MCF 10A (cell line): ENCODE measurements around the gene FOSL1. TPM values are rescaled to one million over a fixed set of nuclear protein-coding genes. Genes with fewer than 3 reads are reported as not detected.

Source experiments
- BruUV-seq: library from RNA; stranded (reverse); fragments of 400-500 nt; replicated peaks from 2 replicates; lab custom pipeline; 2021; lab: Mats Ljungman, UMichigan
- CTCF ChIA-PET: fragments of 300-600 bp; sonication (Branson Sonifier 250); formaldehyde crosslinking; extraction: SDS; loops from one replicate; lab custom pipeline; 2021; ENCODE audit warnings: antibody characterized with exemption, inconsistent platforms; lab: Yijun Ruan, JAX
- POLR2A ChIA-PET: fragments of 300-600, 350-650 bp; sonication (Branson Sonifier 250); formaldehyde crosslinking; extraction: SDS; loops from one replicate; lab custom pipeline; 2020; ENCODE audit warnings: antibody characterized with exemption, inconsistent platforms; lab: Yijun Ruan, JAX
- DNase-seq: peaks from one replicate; pipeline ENCODE4 v3.0.0-alpha.2; 2018; ENCODE audit not compliant: unreplicated experiment
- H3K27ac Mint-ChIP-seq: one replicate; pipeline ENCODE4 v1.8.0; 2022; ENCODE audit warnings: mild to moderate bottlenecking, low read depth, mixed read lengths; ENCODE audit not compliant: unreplicated experiment
- H3K27me3 Mint-ChIP-seq: one replicate; pipeline ENCODE4 v1.8.0; 2022; ENCODE audit warnings: mixed read lengths; ENCODE audit not compliant: insufficient read depth, unreplicated experiment
- H3K36me3 Mint-ChIP-seq: one replicate; pipeline ENCODE4 v1.8.0; 2022; ENCODE audit warnings: mild to moderate bottlenecking, moderate library complexity, mixed read lengths; ENCODE audit not compliant: insufficient read depth, unreplicated experiment
- H3K4me1 Mint-ChIP-seq: one replicate; pipeline ENCODE4 v1.8.0; 2022; ENCODE audit warnings: mixed read lengths; ENCODE audit not compliant: insufficient read depth, unreplicated experiment
- H3K4me3 Mint-ChIP-seq: one replicate; pipeline ENCODE4 v1.8.0; 2022; ENCODE audit warnings: mild to moderate bottlenecking, moderate library complexity, mixed read lengths; ENCODE audit not compliant: unreplicated experiment
- H3K9me3 Mint-ChIP-seq: one replicate; pipeline ENCODE4 v1.8.0; 2022; ENCODE audit warnings: mixed read lengths; ENCODE audit not compliant: unreplicated experiment
- intact Hi-C: fragments of 100-400 bp; cut with micrococcal nuclease; formaldehyde crosslinking; loops from 2 replicates; pipeline ENCODE4 v1.14.1; 2022
- total RNA-seq: library from RNA; stranded (reverse); gene quantifications from 2 replicates; pipeline ENCODE4 v1.2.3, GENCODE V29; 2022
- TF ChIP-seq, protein P1 (sequence below): fragments of 200-600 bp; IDR thresholded peaks from one replicate; pipeline ENCODE4 v1.8.0; 2022; ENCODE audit warnings: antibody characterized with exemption, mild to moderate bottlenecking; ENCODE audit not compliant: unreplicated experiment

The FOSL1 gene
- total RNA-seq, 1 experiment from 2014 or later, result 124 TPM

- H3K27me3 Mint-ChIP-seq, result no peaks in the 10 kb centered on the region
- H3K27ac Mint-ChIP-seq, result peak within 1 kb of the TSS; percentile 90
- peaks cover 32% of the 10 kb centered on the region for H3K4me1 Mint-ChIP-seq
- CTCF ChIA-PET, result interaction anchor here (0.6 to 9.0 kb wide), 14 partner anchors 8 to 380 kb away, joined by 3 to 203 read pairs (median 5); partner anchors contain the start of genes FOSL1 and MUS81
- TF ChIP-seq, protein P1, sequence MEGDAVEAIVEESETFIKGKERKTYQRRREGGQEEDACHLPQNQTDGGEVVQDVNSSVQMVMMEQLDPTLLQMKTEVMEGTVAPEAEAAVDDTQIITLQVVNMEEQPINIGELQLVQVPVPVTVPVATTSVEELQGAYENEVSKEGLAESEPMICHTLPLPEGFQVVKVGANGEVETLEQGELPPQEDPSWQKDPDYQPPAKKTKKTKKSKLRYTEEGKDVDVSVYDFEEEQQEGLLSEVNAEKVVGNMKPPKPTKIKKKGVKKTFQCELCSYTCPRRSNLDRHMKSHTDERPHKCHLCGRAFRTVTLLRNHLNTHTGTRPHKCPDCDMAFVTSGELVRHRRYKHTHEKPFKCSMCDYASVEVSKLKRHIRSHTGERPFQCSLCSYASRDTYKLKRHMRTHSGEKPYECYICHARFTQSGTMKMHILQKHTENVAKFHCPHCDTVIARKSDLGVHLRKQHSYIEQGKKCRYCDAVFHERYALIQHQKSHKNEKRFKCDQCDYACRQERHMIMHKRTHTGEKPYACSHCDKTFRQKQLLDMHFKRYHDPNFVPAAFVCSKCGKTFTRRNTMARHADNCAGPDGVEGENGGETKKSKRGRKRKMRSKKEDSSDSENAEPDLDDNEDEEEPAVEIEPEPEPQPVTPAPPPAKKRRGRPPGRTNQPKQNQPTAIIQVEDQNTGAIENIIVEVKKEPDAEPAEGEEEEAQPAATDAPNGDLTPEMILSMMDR, result no peak
- peak within 1 kb of the TSS; percentile 90 for H3K4me3 Mint-ChIP-seq
- no peaks in the 10 kb centered on the region for H3K9me3 Mint-ChIP-seq
- peaks cover 74% of the 10 kb centered on the region for H3K36me3 Mint-ChIP-seq
- POLR2A ChIA-PET, result interaction anchor here (0.6 to 9.9 kb wide), 39 partner anchors 9 to 876 kb away, joined by 3 to 222 read pairs (median 4); partner anchors contain the start of genes BANF1, C11orf68, CFL1 and DPF2
- BruUV-seq, result no TSS peak
- peak; percentile 95 for DNase-seq
- intact Hi-C loops, result loop anchor here (1.0 kb wide), 2 partner anchors 9 to 21 kb away; no protein-coding TSS in a partner anchor
These were observed 9.6 kb downstream of the FOSL1 start, which contains the start of gene CCDC85B for GRCh38 chr11:65890324-65891218. CCDC85B (plus strand) TSS chr11:65890673; CDS start chr11:65890784, 111 bp downstream.

- H3K9me3 Mint-ChIP-seq, result no peaks in the 10 kb centered on the region
- peak within 1 kb of the TSS; percentile 90 for H3K4me3 Mint-ChIP-seq
- H3K27me3 Mint-ChIP-seq, result no peaks in the 10 kb centered on the region
- H3K27ac Mint-ChIP-seq, result peak within 1 kb of the TSS; percentile 90
- no TSS peak for BruUV-seq
- ChIA-PET CTCF (interaction anchor here (0.6 to 9.0 kb wide), 29 partner anchors 8 to 442 kb away, joined by 3 to 203 read pairs (median 4); partner anchors contain the start of genes BANF1, CTSW, EIF1AD and FOSL1), POLR2A (interaction anchor here (0.6 to 9.9 kb wide), 29 partner anchors 10 to 1576 kb away, joined by 3 to 222 read pairs (median 8); partner anchors contain the start of genes BANF1, C11orf68, CFL1 and DPP3)
- peak; percentile 97 for DNase-seq
- H3K4me1 Mint-ChIP-seq, result peaks cover 28% of the 10 kb centered on the region
- TF ChIP-seq, protein P1, result peak; percentile 84
- H3K36me3 Mint-ChIP-seq, result peaks cover 66% of the 10 kb centered on the region
- intact Hi-C loops, result loop anchor here (1.0 to 2.0 kb wide), 2 partner anchors 73 to 101 kb away; partner anchors contain the start of gene SART1
These were observed 11.9 kb downstream of the FOSL1 start, which contains the start of gene FIBP for GRCh38 chr11:65888163-65888814. FIBP (minus strand) TSS chr11:65888471; CDS start chr11:65888418, 53 bp downstream.

DNA sequence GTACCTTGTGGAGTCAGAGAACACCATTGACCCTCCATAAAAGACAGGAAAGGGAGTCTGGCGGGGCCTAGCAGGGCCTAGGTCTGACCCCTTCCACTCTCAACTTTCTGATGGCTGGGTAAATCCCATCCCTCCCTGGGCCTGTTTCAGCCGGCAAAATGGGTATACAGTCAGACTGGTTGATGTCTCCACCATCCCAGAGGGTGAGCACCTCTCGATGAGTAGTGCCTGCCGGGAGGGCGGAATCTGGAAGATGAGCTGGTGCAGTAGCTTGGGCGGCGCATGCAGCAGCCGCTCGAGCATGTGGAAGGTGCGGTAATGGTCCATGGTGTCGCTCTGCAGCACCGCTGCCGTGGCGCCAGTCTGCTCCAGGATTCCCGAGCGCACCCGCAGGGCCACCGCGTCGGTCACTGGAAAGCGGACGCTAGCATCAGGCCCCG, 12.4 kb downstream of the FOSL1 start:
- peaks cover 26% of the 10 kb centered on the region for H3K4me1 Mint-ChIP-seq
- no peaks in the 10 kb centered on the region for H3K27me3 Mint-ChIP-seq
- TF ChIP-seq, protein P1, result no peak
- H3K9me3 Mint-ChIP-seq, result no peaks in the 10 kb centered on the region
- peaks cover 61% of the 10 kb centered on the region for H3K36me3 Mint-ChIP-seq
- H3K27ac Mint-ChIP-seq, result peak overlapping the region; percentile 90
- TSS peak; percentile 1 for BruUV-seq
- CTCF ChIA-PET, result interaction anchor here (0.6 to 9.0 kb wide), 27 partner anchors 9 to 441 kb away, joined by 3 to 203 read pairs (median 5); partner anchors contain the start of genes CATSPER1, CTSW, KAT5 and MUS81
- POLR2A ChIA-PET, result interaction anchor here (0.6 to 9.9 kb wide), 23 partner anchors 9 to 593 kb away, joined by 3 to 222 read pairs (median 13); partner anchors contain the start of genes BANF1, C11orf68, CFL1 and DPP3
- DNase-seq, result no peak
- H3K4me3 Mint-ChIP-seq, result peak overlapping the region; percentile 90
- intact Hi-C loops, result loop anchor here (1.0 to 2.0 kb wide), 2 partner anchors 73 to 102 kb away; partner anchors contain the start of gene SART1
